A549 treated with AZD9567 at 1 μM for 4 hours (cell line): ENCODE measurements around the gene SLC44A1. TPM values are rescaled to one million over a fixed set of nuclear protein-coding genes. Genes with fewer than 3 reads are reported as not detected.

ENCODE experiments used
- total RNA-seq: library from RNA; stranded (reverse); fragments of 200-300 nt; extraction: Qiagen RNA extraction; gene quantifications from 5 replicates; pipeline ENCODE4 v1.2.3, GENCODE V29; 2022; ENCODE audit not compliant: insufficient read depth

SLC44A1 gene
- 22.8 to 29.9 TPM (median 29.6 TPM) in 5 replicates for total RNA-seq

DNA sequence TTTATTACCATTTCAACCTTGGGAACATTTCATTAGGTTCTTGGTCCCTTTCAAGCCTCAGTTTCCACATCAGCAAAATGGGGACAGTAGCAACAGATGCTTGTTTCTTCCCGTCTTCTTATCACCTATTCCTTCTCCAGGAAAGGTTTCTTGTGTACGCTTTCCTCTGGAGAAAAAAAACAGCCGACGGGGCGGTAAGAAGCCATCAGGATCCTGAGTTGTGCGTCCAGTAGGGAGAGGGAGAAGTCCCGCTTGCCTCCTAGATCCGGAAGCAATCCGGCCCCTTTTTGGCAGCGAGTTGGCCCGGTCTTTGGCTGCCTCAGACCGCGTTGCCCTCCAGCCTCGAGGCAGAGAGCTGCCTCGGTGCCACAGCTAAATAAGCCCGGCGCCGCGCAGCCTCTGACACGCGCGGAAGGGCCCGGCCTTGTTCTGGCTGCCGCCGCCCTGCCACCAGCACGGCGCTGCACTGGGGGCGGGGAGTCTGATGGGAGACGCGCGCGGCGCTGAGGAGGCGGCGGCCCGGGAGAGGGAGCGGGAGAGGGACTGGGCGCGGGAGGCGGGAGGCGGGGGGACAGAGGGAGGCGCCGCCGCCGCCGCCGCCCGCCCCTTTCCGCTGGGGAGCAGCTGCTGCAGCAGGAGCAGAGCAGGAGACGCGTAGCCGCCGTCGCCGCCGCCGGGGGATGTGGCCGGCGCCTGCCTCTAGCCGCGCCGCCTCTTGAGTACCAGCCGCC, at the start of gene SLC44A1:
Gene SLC44A1, plus strand, starts transcription at position 649 of the 731 bp plus-strand sequence. CDS start 218 bp downstream, outside the sequence.

DNA sequence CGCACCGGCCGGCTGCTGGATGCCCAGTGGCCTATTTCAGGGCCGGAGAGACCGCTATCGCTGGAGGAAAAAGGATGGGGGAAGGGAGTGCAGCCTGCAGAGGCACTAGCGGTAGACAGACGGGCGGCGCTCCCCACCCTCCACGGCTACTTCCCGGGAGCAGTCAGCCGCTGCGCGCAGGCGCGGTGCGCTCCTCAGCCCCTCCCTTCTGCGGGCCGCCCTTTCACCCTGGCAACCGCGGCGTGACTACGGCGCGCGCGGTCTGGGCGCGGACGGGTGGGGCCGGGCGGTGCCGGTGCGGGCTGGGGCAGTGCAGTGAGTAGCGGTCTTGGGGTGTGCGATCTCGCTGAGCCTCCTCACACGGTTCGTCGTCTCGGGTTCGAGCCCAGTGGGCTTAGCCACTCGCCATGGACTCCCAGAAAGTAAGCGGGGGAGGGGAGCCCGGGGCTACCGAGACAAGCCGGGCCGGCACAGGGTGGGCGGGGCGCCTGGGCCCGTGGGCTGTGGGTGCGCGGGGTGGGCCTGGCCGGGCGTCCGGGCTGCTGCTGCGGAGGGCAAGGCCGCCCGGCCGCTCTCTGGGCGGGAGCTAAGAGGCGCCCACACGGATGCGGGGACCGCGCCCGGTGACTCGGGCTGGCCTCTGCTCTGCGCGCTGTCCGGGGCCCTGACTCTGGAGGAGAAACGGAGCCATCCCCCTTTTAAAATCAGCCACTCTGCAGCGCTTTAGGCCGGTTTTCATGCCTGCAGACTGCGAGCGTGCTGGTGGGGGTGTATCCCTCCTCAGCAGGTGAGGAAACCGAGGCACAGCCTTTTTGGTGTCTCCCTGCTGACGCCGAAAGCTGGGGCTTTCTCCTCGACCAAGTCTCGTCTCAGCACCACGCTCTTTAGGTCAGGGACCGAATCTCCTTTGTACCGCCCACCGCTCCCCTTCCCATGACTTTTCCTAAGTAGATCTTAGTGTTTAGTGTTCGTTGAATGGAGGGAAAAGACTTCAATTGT, 203.7 kb downstream of the SLC44A1 start, which contains the start of gene FSD1L:
Gene FSD1L, plus strand, starts transcription at position 221 of the 999 bp plus-strand sequence. Its CDS starts 187 bp downstream, at position 408.

Other genes starting within 250 kb of the SLC44A1 start
- gene FSD1L, start 203.4 kb downstream of the SLC44A1 start, total RNA-seq: 3.1 to 5.7 TPM (median 4.3 TPM) in 5 replicates